OCI-M1 (cell line): ENCODE measurements around the gene SIM2.

Source experiments
- DNase-seq: peaks from one replicate; lab custom pipeline; 2025; lab: John Stamatoyannopoulos, UW

The SIM2 gene

GRCh38 chr21:36735201-36735515 lies 36.2 kb downstream of the SIM2 start:
- no peak for DNase-seq

- no peak for DNase-seq
Measured at GRCh38 chr21:36735724-36736320, 36.9 kb downstream of the SIM2 start.

GRCh38 chr21:36738489-36739126 lies 39.7 kb downstream of the SIM2 start:
- DNase-seq, result no peak

- no peak for DNase-seq
Measured at GRCh38 chr21:36741506-36741905, 42.6 kb downstream of the SIM2 start.

GRCh38 chr21:36743008-36743407 lies 44.1 kb downstream of the SIM2 start:
- DNase-seq, result no peak

- no peak for DNase-seq
Measured at GRCh38 chr21:36743446-36743845, 44.5 kb downstream of the SIM2 start.

- no peak for DNase-seq
Measured at GRCh38 chr21:36744190-36744559, 45.3 kb downstream of the SIM2 start.

- no peak for DNase-seq
Measured at GRCh38 chr21:36744560-36745231, 45.8 kb downstream of the SIM2 start.

- no peak for DNase-seq
Measured at GRCh38 chr21:36745459-36745858, 46.5 kb downstream of the SIM2 start.

- no peak for DNase-seq
Measured at GRCh38 chr21:36747041-36747814, 48.3 kb downstream of the SIM2 start.

GRCh38 chr21:36747815-36748383 lies 49.0 kb downstream of the SIM2 start:
- DNase-seq, result peak; percentile 69

- DNase-seq, result no peak
Measured at GRCh38 chr21:36749935-36750575, 51.1 kb downstream of the SIM2 start.

GRCh38 chr21:36750576-36750959 lies 51.7 kb downstream of the SIM2 start:
- DNase-seq, result no peak

GRCh38 chr21:36751383-36751782 lies 52.5 kb downstream of the SIM2 start:
- no peak for DNase-seq

GRCh38 chr21:36753556-36753955 lies 54.6 kb downstream of the SIM2 start:
- DNase-seq, result no peak

GRCh38 chr21:36754241-36754898 lies 55.5 kb downstream of the SIM2 start:
- DNase-seq, result no peak

GRCh38 chr21:36756527-36756926 lies 57.6 kb downstream of the SIM2 start:
- DNase-seq, result no peak

GRCh38 chr21:36757196-36757595 lies 58.3 kb downstream of the SIM2 start:
- peak; percentile 46 for DNase-seq

GRCh38 chr21:36759348-36760083 lies 60.6 kb downstream of the SIM2 start:
- DNase-seq, result no peak

GRCh38 chr21:36761685-36762084 lies 62.8 kb downstream of the SIM2 start:
- no peak for DNase-seq

GRCh38 chr21:36762642-36763041 lies 63.7 kb downstream of the SIM2 start:
- no peak for DNase-seq
